Lung (tissue), 12 donors: ENCODE data around the gene OR51A7. TPM values are rescaled to one million over a fixed set of nuclear protein-coding genes. Genes with fewer than 3 reads are reported as not detected.

Source experiments
- ATAC-seq: fragments of 200-7000 bp; cut with Tn5 transposase; one replicate; pipeline ENCODE4 v1.9.1; 2020; ENCODE audit warnings: moderate number of reproducible peaks; ENCODE audit not compliant: insufficient read depth, low FRiP score
- DNase-seq, 3 donors: peaks; one replicate each; pipeline ENCODE4 v3.0.0-alpha.2; 2013 to 2017
- H3K27ac ChIP-seq, 2 donors: one replicate each; pipeline ENCODE4 v1.5.1; 2013; ENCODE audit warnings: mild to moderate bottlenecking in 2 of 2, moderate library complexity in 2 of 2, control low read depth in 1 of 2, inconsistent platforms in 1 of 2, low read depth in 1 of 2, low read length in 1 of 2
- H3K27me3 ChIP-seq, 3 donors: one replicate each; pipeline ENCODE4 v1.5.1; 2013; ENCODE audit warnings: low read length in 2 of 3; ENCODE audit not compliant: control insufficient read depth in 3 of 3, insufficient read depth in 3 of 3
- H3K36me3 ChIP-seq, 4 donors: one replicate each; pipeline ENCODE4 v1.5.1; 2013; ENCODE audit warnings: low read length in 4 of 4, mild to moderate bottlenecking in 1 of 4, moderate library complexity in 1 of 4; ENCODE audit not compliant: control insufficient read depth in 4 of 4, insufficient read depth in 4 of 4
- H3K4me1 ChIP-seq, 5 donors: one replicate each; pipeline ENCODE4 v1.5.1; 2013; ENCODE audit warnings: low read length in 5 of 5, mild to moderate bottlenecking in 2 of 5, moderate library complexity in 1 of 5; ENCODE audit not compliant: control insufficient read depth in 5 of 5, insufficient read depth in 5 of 5
- H3K4me3 ChIP-seq: one replicate; pipeline ENCODE4 v1.5.1; 2013; ENCODE audit warnings: mild to moderate bottlenecking, control low read depth, moderate library complexity
- H3K9ac ChIP-seq, 2 donors: one replicate each; pipeline ENCODE4 v1.5.1; 2013; ENCODE audit warnings: low read length in 2 of 2, control low read depth in 1 of 2; ENCODE audit not compliant: insufficient read depth in 1 of 2
- H3K9me3 ChIP-seq, 4 donors: one replicate each; pipeline ENCODE4 v1.5.1; 2013; ENCODE audit warnings: low read length in 3 of 4, mild to moderate bottlenecking in 1 of 4, moderate library complexity in 1 of 4; ENCODE audit not compliant: control insufficient read depth in 4 of 4, insufficient read depth in 3 of 4
- WGBS, 2 donors: extraction: QIAGEN DNeasy Blood & Tissue Kit; methylation state at CpG; one replicate each; pipeline ENCODE4 v1.1.7; 2013; 5-methylcytosine and 5-hydroxymethylcytosine counted together
- polyA plus RNA-seq, 2 donors: library from polyadenylated mRNA; stranded (reverse); fragments of 200-250 nt; gene quantifications; one replicate each; pipeline ENCODE4 v1.2.1, GENCODE V29; 2013
- total RNA-seq, 2 donors: library from RNA; depleted of rRNA in 1 of 2; stranded (reverse); fragments of >200 nt in 1 of 2; gene quantifications; one replicate each; pipeline ENCODE4 v1.2.1, GENCODE V29; 2014 to 2021
- TF ChIP-seq, protein P1 (sequence below): IDR thresholded peaks from 2 replicates; pipeline ENCODE4 v1.5.1; 2012; ENCODE audit warnings: mild to moderate bottlenecking; ENCODE audit errors: control extremely low read depth, extremely low read depth
- donor health status: control.
- donor health status: control.
- donor health status: Bipolar disorder and iron deficiency.
- donor health status: healthy.
- donor health status: DM: yes; HTN: yes; CAD: no.

The OR51A7 gene
- total and polyA plus RNA-seq, 4 donors = not detected

DNA sequence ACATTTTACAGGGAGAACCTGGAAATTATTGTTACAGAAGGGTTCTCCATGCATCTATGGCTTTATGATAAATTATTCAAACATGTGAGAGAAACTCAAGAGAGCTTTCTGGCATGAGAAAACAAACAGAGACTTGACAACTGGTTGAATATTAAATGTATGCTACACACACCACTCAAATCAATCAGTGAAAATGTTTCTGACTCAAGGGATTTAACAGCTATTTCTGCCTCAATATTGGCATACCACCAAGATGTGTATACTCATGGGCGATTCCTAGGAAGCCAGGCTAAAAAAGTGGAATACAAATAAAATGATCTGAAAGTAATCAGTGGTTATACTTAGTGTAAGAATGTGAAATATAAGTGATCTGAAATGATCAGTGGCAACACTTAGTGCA is 37.7 kb upstream of the OR51A7 start:
- H3K27ac ChIP-seq = no peak overlapping the region
- no peaks in the 10 kb centered on the region for H3K36me3 ChIP-seq
- H3K4me1 ChIP-seq = peaks cover 0 to 4% (median 0%) of the 10 kb centered on the region in 5 donors
- H3K9me3 ChIP-seq = peaks cover 0 to 5% (median 0%) of the 10 kb centered on the region in 4 donors
- H3K4me3 ChIP-seq = no peak overlapping the region
- 48 to 68% methylated on average over 1 of the region's 1 CpG for WGBS, 2 donors
- DNase-seq = no peak
- TF ChIP-seq, protein P1, sequence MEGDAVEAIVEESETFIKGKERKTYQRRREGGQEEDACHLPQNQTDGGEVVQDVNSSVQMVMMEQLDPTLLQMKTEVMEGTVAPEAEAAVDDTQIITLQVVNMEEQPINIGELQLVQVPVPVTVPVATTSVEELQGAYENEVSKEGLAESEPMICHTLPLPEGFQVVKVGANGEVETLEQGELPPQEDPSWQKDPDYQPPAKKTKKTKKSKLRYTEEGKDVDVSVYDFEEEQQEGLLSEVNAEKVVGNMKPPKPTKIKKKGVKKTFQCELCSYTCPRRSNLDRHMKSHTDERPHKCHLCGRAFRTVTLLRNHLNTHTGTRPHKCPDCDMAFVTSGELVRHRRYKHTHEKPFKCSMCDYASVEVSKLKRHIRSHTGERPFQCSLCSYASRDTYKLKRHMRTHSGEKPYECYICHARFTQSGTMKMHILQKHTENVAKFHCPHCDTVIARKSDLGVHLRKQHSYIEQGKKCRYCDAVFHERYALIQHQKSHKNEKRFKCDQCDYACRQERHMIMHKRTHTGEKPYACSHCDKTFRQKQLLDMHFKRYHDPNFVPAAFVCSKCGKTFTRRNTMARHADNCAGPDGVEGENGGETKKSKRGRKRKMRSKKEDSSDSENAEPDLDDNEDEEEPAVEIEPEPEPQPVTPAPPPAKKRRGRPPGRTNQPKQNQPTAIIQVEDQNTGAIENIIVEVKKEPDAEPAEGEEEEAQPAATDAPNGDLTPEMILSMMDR = no peak
- H3K27me3 ChIP-seq = no peaks in the 10 kb centered on the region
- ATAC-seq = no peak
- H3K9ac ChIP-seq = no peak overlapping the region

DNA sequence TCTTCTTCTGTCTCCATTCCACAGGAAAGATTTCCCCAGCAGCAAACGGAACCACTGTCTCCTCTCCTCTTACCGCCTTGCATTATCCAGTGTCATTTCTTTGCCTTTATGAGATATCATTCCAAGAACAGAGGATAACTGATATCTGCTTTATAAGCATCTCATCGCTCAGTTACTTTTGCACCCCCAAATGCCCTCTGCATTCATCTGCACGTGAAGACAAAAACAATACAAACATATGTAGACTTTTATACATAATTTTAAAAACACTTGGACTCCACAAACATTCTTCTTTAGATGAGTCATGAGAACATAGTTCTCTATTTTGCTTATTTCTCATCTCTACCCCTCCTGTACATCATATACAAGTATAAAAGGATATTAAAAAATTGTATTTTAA is 22.4 kb upstream of the OR51A7 start:
- Histone ChIP-seq H3K36me3 (no peaks in the 10 kb centered on the region), H3K9me3 (peaks cover 0 to 4% (median 0%) of the 10 kb centered on the region in 4 donors), H3K9ac (no peak overlapping the region), H3K4me1 (no peaks in the 10 kb centered on the region), H3K4me3 (no peak overlapping the region), H3K27me3 (no peaks in the 10 kb centered on the region), H3K27ac (no peak overlapping the region)
- TF ChIP-seq, protein P1 = no peak
- ATAC-seq = no peak
- 81 to 90% methylated on average over 4 of the region's 4 CpGs for WGBS, 2 donors
- no peak for DNase-seq

DNA sequence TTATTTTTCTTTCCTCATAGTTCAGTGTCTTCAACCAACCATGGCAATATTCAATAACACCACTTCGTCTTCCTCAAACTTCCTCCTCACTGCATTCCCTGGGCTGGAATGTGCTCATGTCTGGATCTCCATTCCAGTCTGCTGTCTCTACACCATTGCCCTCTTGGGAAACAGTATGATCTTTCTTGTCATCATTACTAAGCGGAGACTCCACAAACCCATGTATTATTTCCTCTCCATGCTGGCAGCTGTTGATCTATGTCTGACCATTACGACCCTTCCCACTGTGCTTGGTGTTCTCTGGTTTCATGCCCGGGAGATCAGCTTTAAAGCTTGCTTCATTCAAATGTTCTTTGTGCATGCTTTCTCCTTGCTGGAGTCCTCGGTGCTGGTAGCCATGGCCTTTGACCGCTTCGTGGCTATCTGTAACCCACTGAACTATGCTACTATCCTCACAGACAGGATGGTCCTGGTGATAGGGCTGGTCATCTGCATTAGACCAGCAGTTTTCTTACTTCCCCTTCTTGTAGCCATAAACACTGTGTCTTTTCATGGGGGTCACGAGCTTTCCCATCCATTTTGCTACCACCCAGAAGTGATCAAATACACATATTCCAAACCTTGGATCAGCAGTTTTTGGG is 21.6 kb upstream of the OR51A7 start, which contains the start of gene OR51T1:
Gene OR51T1, plus strand, starts transcription at position 41 of the 641 bp plus-strand sequence. Its CDS starts 0 bp downstream, at position 41.
- H3K27me3 ChIP-seq = no peaks in the 10 kb centered on the region
- TF ChIP-seq, protein P1 = no peak
- H3K27ac ChIP-seq = no peak within 1 kb of the TSS
- peaks cover 0 to 2% (median 0%) of the 10 kb centered on the region in 4 donors for H3K9me3 ChIP-seq
- ATAC-seq = no peak
- no peak within 1 kb of the TSS for H3K9ac ChIP-seq
- no peak within 1 kb of the TSS for H3K4me3 ChIP-seq
- no peak for DNase-seq
- 82 to 90% methylated on average over 8 of the region's 8 CpGs for WGBS, 2 donors
- no peaks in the 10 kb centered on the region for H3K4me1 ChIP-seq
- no peaks in the 10 kb centered on the region for H3K36me3 ChIP-seq

DNA sequence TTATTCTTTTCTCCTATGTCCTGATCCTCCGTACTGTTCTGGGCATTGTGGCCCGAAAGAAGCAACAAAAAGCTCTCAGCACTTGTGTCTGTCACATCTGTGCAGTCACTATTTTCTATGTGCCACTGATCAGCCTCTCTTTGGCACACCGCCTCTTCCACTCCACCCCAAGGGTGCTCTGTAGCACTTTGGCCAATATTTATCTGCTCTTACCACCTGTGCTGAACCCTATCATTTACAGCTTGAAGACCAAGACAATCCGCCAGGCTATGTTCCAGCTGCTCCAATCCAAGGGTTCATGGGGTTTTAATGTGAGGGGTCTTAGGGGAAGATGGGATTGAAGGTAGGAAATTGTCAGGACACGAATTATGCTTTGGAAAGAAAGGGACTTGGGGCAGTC is 21.0 kb upstream of the OR51A7 start:
- Histone ChIP-seq H3K9ac (no peak overlapping the region), H3K4me1 (no peaks in the 10 kb centered on the region), H3K4me3 (no peak overlapping the region), H3K27me3 (no peaks in the 10 kb centered on the region), H3K9me3 (no peaks in the 10 kb centered on the region), H3K36me3 (no peaks in the 10 kb centered on the region), H3K27ac (no peak overlapping the region)
- 73 to 88% methylated on average over 5 of the region's 5 CpGs for WGBS, 2 donors
- TF ChIP-seq, protein P1 = no peak
- DNase-seq (no peak), ATAC-seq (no peak)
